ENCODE measurements around the gene DZIP3.

GRCh38 chr3:108673988-108674661 is 84.6 kb downstream of the DZIP3 start:
- no peak for TF ChIP-seq POLR2A (IDR thresholded peaks at IDR 0.05; ENCODE audit: extremely low read depth, insufficient read length)
- no peak for TF ChIP-seq CTCF (IDR thresholded peaks at IDR 0.05; ENCODE audit: low read depth, low read length)
- no peak for TF ChIP-seq MYC (IDR thresholded peaks at IDR 0.05; ENCODE audit: low read depth, low read length)
